Mucosa of stomach (tissue), 1 donor: ENCODE data around the gene UBE2I.

Experiments
- H3K27me3 ChIP-seq: one replicate; pipeline ENCODE4 v1.7.0; 2013; ENCODE audit warnings: mild to moderate bottlenecking, low read length; ENCODE audit not compliant: control insufficient read depth, insufficient read depth
- H3K36me3 ChIP-seq: one replicate; pipeline ENCODE4 v1.7.0; 2013; ENCODE audit warnings: low read length; ENCODE audit not compliant: control insufficient read depth, insufficient read depth
- H3K4me1 ChIP-seq: one replicate; pipeline ENCODE4 v1.7.0; 2013; ENCODE audit warnings: mild to moderate bottlenecking, low read length; ENCODE audit not compliant: control insufficient read depth, insufficient read depth
- H3K4me3 ChIP-seq: one replicate; pipeline ENCODE4 v1.7.0; 2013; ENCODE audit warnings: low read length
- H3K9ac ChIP-seq: one replicate; pipeline ENCODE4 v1.7.0; 2013; ENCODE audit warnings: mild to moderate bottlenecking, low read length, moderate library complexity
- H3K9me3 ChIP-seq: one replicate; pipeline ENCODE4 v1.7.0; 2013; ENCODE audit warnings: mild to moderate bottlenecking, low read length, moderate library complexity; ENCODE audit not compliant: control insufficient read depth
- donor health status: Pancreatic carcinoma.

The UBE2I gene

GRCh38 chr16:1279945-1280589 lies 29.4 kb upstream of the UBE2I start:
- Histone ChIP-seq H3K36me3 (no peaks in the 10 kb centered on the region), H3K4me3 (no peak overlapping the region), H3K9me3 (no peaks in the 10 kb centered on the region), H3K4me1 (no peaks in the 10 kb centered on the region), H3K9ac (no peak overlapping the region), H3K27me3 (peaks cover 25% of the 10 kb centered on the region)

- Histone ChIP-seq H3K9ac (no peak overlapping the region), H3K36me3 (no peaks in the 10 kb centered on the region), H3K27me3 (peaks cover 25% of the 10 kb centered on the region), H3K9me3 (no peaks in the 10 kb centered on the region), H3K4me1 (no peaks in the 10 kb centered on the region), H3K4me3 (no peak overlapping the region)
These were observed 28.7 kb upstream of the UBE2I start for GRCh38 chr16:1280783-1281182.

GRCh38 chr16:1281517-1281916 lies 27.9 kb upstream of the UBE2I start:
- H3K36me3 ChIP-seq = no peaks in the 10 kb centered on the region
- no peak overlapping the region for H3K4me3 ChIP-seq
- H3K27me3 ChIP-seq = peaks cover 23% of the 10 kb centered on the region
- no peak overlapping the region for H3K9ac ChIP-seq
- H3K9me3 ChIP-seq = no peaks in the 10 kb centered on the region
- H3K4me1 ChIP-seq = no peaks in the 10 kb centered on the region

- Histone ChIP-seq H3K9ac (no peak overlapping the region), H3K36me3 (no peaks in the 10 kb centered on the region), H3K9me3 (no peaks in the 10 kb centered on the region), H3K4me3 (no peak overlapping the region), H3K27me3 (peaks cover 19% of the 10 kb centered on the region), H3K4me1 (no peaks in the 10 kb centered on the region)
These were observed 27.0 kb upstream of the UBE2I start for GRCh38 chr16:1282324-1282973.

- Histone ChIP-seq H3K4me1 (no peaks in the 10 kb centered on the region), H3K27me3 (peaks cover 24% of the 10 kb centered on the region), H3K4me3 (no peak overlapping the region), H3K9ac (no peak overlapping the region), H3K9me3 (no peaks in the 10 kb centered on the region), H3K36me3 (no peaks in the 10 kb centered on the region)
These were observed 26.1 kb upstream of the UBE2I start for GRCh38 chr16:1283296-1283695.

GRCh38 chr16:1283996-1284616 lies 25.3 kb upstream of the UBE2I start:
- no peak overlapping the region for H3K4me3 ChIP-seq
- H3K9me3 ChIP-seq = no peaks in the 10 kb centered on the region
- H3K36me3 ChIP-seq = no peaks in the 10 kb centered on the region
- H3K4me1 ChIP-seq = no peaks in the 10 kb centered on the region
- no peak overlapping the region for H3K9ac ChIP-seq
- peaks cover 31% of the 10 kb centered on the region for H3K27me3 ChIP-seq

- Histone ChIP-seq H3K27me3 (peaks cover 37% of the 10 kb centered on the region), H3K4me1 (peaks cover under 1% of the 10 kb centered on the region), H3K36me3 (no peaks in the 10 kb centered on the region), H3K9ac (no peak overlapping the region), H3K9me3 (no peaks in the 10 kb centered on the region), H3K4me3 (no peak overlapping the region)
These were observed 23.5 kb upstream of the UBE2I start for GRCh38 chr16:1285669-1286512.

- H3K9ac ChIP-seq = no peak overlapping the region
- H3K36me3 ChIP-seq = no peaks in the 10 kb centered on the region
- peaks cover 5% of the 10 kb centered on the region for H3K4me1 ChIP-seq
- peaks cover 44% of the 10 kb centered on the region for H3K27me3 ChIP-seq
- no peak overlapping the region for H3K4me3 ChIP-seq
- H3K9me3 ChIP-seq = no peaks in the 10 kb centered on the region
These were observed 22.8 kb upstream of the UBE2I start for GRCh38 chr16:1286513-1287094.

- no peaks in the 10 kb centered on the region for H3K9me3 ChIP-seq
- H3K4me3 ChIP-seq = no peak overlapping the region
- no peak overlapping the region for H3K9ac ChIP-seq
- peaks cover 5% of the 10 kb centered on the region for H3K4me1 ChIP-seq
- H3K27me3 ChIP-seq = peaks cover 44% of the 10 kb centered on the region
- no peaks in the 10 kb centered on the region for H3K36me3 ChIP-seq
These were observed 21.3 kb upstream of the UBE2I start for GRCh38 chr16:1287982-1288670.

GRCh38 chr16:1288813-1289476 lies 20.5 kb upstream of the UBE2I start:
- H3K4me3 ChIP-seq = no peak overlapping the region
- peaks cover 5% of the 10 kb centered on the region for H3K4me1 ChIP-seq
- no peaks in the 10 kb centered on the region for H3K36me3 ChIP-seq
- no peaks in the 10 kb centered on the region for H3K9me3 ChIP-seq
- peaks cover 39% of the 10 kb centered on the region for H3K27me3 ChIP-seq
- H3K9ac ChIP-seq = no peak overlapping the region

GRCh38 chr16:1289477-1289866 lies 20.0 kb upstream of the UBE2I start:
- peaks cover 5% of the 10 kb centered on the region for H3K4me1 ChIP-seq
- H3K36me3 ChIP-seq = no peaks in the 10 kb centered on the region
- no peak overlapping the region for H3K4me3 ChIP-seq
- H3K27me3 ChIP-seq = peaks cover 37% of the 10 kb centered on the region
- no peak overlapping the region for H3K9ac ChIP-seq
- H3K9me3 ChIP-seq = no peaks in the 10 kb centered on the region
